ENCODE measurements around the gene CNOT3. TPM values are rescaled to one million over a fixed set of nuclear protein-coding genes. Genes with fewer than 3 reads are reported as not detected.

Gene CNOT3
- total RNA-seq, 1 experiment from 2014 or later = 27.6 TPM

- no peaks in the 10 kb centered on the region for H3K4me1 ChIP-seq
- H3K27me3 ChIP-seq = no peaks in the 10 kb centered on the region
- 0 out of 2 replicates have a peak, but pooled peaks cover 2% of the 10 kb centered on the region for H3K36me3 ChIP-seq
- no peak overlapping the region for H3K4me3 ChIP-seq
- DNase-seq = no peak
- H3K27ac ChIP-seq = no peak overlapping the region
- H3K9me3 ChIP-seq (replicated peaks) = no peaks in the 10 kb centered on the region
Observed at GRCh38 chr19:54133312-54133956, 4.1 kb upstream of the CNOT3 start.

- Histone ChIP-seq H3K27me3 (no peaks in the 10 kb centered on the region), H3K9me3 (replicated peaks) (no peaks in the 10 kb centered on the region), H3K36me3 (0 out of 2 replicates have a peak, but pooled peaks cover 2% of the 10 kb centered on the region), H3K4me1 (no peaks in the 10 kb centered on the region), H3K27ac (no peak overlapping the region), H3K4me3 (no peak overlapping the region)
- no peak for DNase-seq
Observed at GRCh38 chr19:54133957-54134590, 3.5 kb upstream of the CNOT3 start.

GRCh38 chr19:54136086-54136863, 1.3 kb upstream of the CNOT3 start:
- H3K4me3 ChIP-seq = peak overlapping the region; percentile 57
- peak overlapping the region; percentile 21 for H3K27ac ChIP-seq
- H3K36me3 ChIP-seq = peaks cover 2% of the 10 kb centered on the region; the same call in 1 of the 2 replicates
- no peaks in the 10 kb centered on the region for H3K4me1 ChIP-seq
- no peaks in the 10 kb centered on the region for H3K9me3 ChIP-seq (replicated peaks)
- no peak for DNase-seq
- no peaks in the 10 kb centered on the region for H3K27me3 ChIP-seq

- peak; percentile 99 to 100 for DNase-seq
- Histone ChIP-seq H3K4me3 (peak overlapping the region; percentile 83), H3K9me3 (replicated peaks) (no peaks in the 10 kb centered on the region), H3K36me3 (peaks cover 7% of the 10 kb centered on the region; the same call in 1 of the 2 replicates), H3K27me3 (no peaks in the 10 kb centered on the region), H3K27ac (peak overlapping the region; percentile 95), H3K4me1 (no peaks in the 10 kb centered on the region)
Observed at GRCh38 chr19:54136864-54137698, 481 bp upstream of the CNOT3 start.

- H3K4me3 ChIP-seq = peak overlapping the region; percentile 83
- DNase-seq = no peak
- H3K27ac ChIP-seq = peak overlapping the region; percentile 95; the same call in 1 of the 2 replicates
- no peaks in the 10 kb centered on the region for H3K27me3 ChIP-seq
- no peaks in the 10 kb centered on the region for H3K9me3 ChIP-seq (replicated peaks)
- H3K36me3 ChIP-seq = peaks cover 21% of the 10 kb centered on the region
- no peaks in the 10 kb centered on the region for H3K4me1 ChIP-seq
Observed at GRCh38 chr19:54138489-54139256, 1.1 kb downstream of the CNOT3 start.

- Histone ChIP-seq H3K4me1 (no peaks in the 10 kb centered on the region), H3K9me3 (replicated peaks) (no peaks in the 10 kb centered on the region), H3K36me3 (peaks cover 46% of the 10 kb centered on the region), H3K4me3 (no peak overlapping the region), H3K27ac (no peak overlapping the region), H3K27me3 (no peaks in the 10 kb centered on the region)
- DNase-seq = no peak
Observed at GRCh38 chr19:54141356-54141755, 3.8 kb downstream of the CNOT3 start.

GRCh38 chr19:54142166-54142780, 4.7 kb downstream of the CNOT3 start:
- H3K9me3 ChIP-seq (replicated peaks) = no peaks in the 10 kb centered on the region
- no peaks in the 10 kb centered on the region for H3K4me1 ChIP-seq
- no peak overlapping the region for H3K27ac ChIP-seq
- no peak overlapping the region for H3K4me3 ChIP-seq
- no peaks in the 10 kb centered on the region for H3K27me3 ChIP-seq
- peaks cover 53% of the 10 kb centered on the region for H3K36me3 ChIP-seq
- no peak for DNase-seq

- no peak for DNase-seq
- Histone ChIP-seq H3K9me3 (replicated peaks) (no peaks in the 10 kb centered on the region), H3K27me3 (no peaks in the 10 kb centered on the region), H3K36me3 (peaks cover 74% of the 10 kb centered on the region), H3K4me3 (no peak overlapping the region), H3K27ac (no peak overlapping the region), H3K4me1 (no peaks in the 10 kb centered on the region)
Observed at GRCh38 chr19:54145541-54146158, 8.1 kb downstream of the CNOT3 start.

GRCh38 chr19:54147676-54148075, 10.1 kb downstream of the CNOT3 start:
- Histone ChIP-seq H3K27ac (no peak overlapping the region), H3K4me1 (no peaks in the 10 kb centered on the region; the same call in 1 of the 2 replicates), H3K4me3 (no peak overlapping the region), H3K9me3 (replicated peaks) (no peaks in the 10 kb centered on the region), H3K36me3 (peaks cover 76% of the 10 kb centered on the region), H3K27me3 (no peaks in the 10 kb centered on the region)
- no peak for DNase-seq

- Histone ChIP-seq H3K27me3 (no peaks in the 10 kb centered on the region), H3K9me3 (replicated peaks) (no peaks in the 10 kb centered on the region), H3K27ac (no peak overlapping the region), H3K4me1 (peaks cover 2% of the 10 kb centered on the region), H3K4me3 (no peak overlapping the region), H3K36me3 (peaks cover 76% of the 10 kb centered on the region)
- DNase-seq = no peak
Observed at GRCh38 chr19:54148158-54148557, 10.6 kb downstream of the CNOT3 start.

GRCh38 chr19:54149021-54149812, 11.7 kb downstream of the CNOT3 start:
- Histone ChIP-seq H3K4me1 (peaks cover 11% of the 10 kb centered on the region), H3K27ac (no peak overlapping the region), H3K27me3 (no peaks in the 10 kb centered on the region), H3K36me3 (peaks cover 76% of the 10 kb centered on the region), H3K4me3 (no peak overlapping the region), H3K9me3 (replicated peaks) (no peaks in the 10 kb centered on the region)
- no peak for DNase-seq

- Histone ChIP-seq H3K4me3 (no peak overlapping the region), H3K36me3 (peaks cover 72% of the 10 kb centered on the region), H3K9me3 (replicated peaks) (no peaks in the 10 kb centered on the region), H3K27me3 (no peaks in the 10 kb centered on the region), H3K27ac (no peak overlapping the region), H3K4me1 (peaks cover 11% of the 10 kb centered on the region)
- no peak for DNase-seq
Observed at GRCh38 chr19:54151362-54152035, 13.9 kb downstream of the CNOT3 start.
